ENCODE measurements around the gene FSD1. TPM values are rescaled to one million over a fixed set of nuclear protein-coding genes. Genes with fewer than 3 reads are reported as not detected.

Gene FSD1
- total RNA-seq, 6 experiments from 2014 or later: 0.19 to 2.2 (median 0.52) TPM; not detected in 2

DNA sequence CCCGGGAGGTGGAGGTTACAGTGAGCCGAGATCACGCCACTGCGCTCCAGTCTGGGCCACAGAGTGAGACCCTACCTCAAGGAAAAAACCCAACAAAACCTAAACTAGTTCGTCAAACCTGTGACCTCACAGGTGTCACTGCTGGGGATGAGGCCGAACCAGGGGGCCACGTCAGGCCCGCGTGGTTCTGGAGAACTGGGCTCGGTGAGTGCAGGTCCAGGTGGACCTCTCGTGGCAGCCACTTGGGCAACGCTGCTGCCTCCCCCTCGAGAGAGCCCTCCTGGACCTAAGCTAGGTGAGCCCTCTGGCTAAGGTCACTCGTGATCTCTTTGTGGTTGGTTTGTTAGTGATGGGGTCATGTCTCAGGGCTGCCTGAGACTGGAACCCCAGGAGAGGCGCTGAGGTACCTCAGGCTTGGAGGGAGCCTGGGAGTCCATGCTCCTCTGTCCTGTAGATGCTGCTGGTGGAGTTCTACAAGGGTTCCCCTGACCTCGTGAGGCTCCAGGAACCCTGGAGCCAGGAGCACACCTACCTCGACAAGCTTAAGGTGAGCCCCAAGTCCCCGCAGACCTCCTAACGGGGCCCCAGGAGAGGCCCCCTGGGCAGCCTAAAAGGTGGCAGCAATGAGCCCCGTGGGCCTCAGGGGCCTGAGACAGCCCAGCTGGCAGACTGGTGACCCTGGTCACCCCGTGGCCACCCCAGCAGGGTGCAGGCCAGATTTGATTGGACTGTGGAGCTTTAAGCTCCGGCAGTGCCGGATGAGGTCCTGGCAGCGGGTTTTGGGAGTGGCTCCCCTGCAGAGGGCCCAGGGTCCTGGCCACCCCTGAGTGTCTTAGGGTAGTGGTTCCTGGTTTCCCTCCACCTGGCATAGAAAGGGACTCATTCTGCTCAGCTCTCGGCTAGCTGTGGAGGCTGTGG lies 54.6 kb downstream of the FSD1 start:
- Histone ChIP-seq H3K36me3 (peaks cover 0 to 42% (median 13%) of the 10 kb centered on the region in 4 donors), H3K9me3 (no peaks in the 10 kb centered on the region), H3K4me3 (no peak overlapping the region), H3K27ac (no peak overlapping the region), H3K4me1 (no peaks in the 10 kb centered on the region), H3K27me3 (no peaks in the 10 kb centered on the region)
- no peak for TF ChIP-seq POLR2A (IDR thresholded peaks at IDR 0.05)
- TF ChIP-seq, protein P1, sequence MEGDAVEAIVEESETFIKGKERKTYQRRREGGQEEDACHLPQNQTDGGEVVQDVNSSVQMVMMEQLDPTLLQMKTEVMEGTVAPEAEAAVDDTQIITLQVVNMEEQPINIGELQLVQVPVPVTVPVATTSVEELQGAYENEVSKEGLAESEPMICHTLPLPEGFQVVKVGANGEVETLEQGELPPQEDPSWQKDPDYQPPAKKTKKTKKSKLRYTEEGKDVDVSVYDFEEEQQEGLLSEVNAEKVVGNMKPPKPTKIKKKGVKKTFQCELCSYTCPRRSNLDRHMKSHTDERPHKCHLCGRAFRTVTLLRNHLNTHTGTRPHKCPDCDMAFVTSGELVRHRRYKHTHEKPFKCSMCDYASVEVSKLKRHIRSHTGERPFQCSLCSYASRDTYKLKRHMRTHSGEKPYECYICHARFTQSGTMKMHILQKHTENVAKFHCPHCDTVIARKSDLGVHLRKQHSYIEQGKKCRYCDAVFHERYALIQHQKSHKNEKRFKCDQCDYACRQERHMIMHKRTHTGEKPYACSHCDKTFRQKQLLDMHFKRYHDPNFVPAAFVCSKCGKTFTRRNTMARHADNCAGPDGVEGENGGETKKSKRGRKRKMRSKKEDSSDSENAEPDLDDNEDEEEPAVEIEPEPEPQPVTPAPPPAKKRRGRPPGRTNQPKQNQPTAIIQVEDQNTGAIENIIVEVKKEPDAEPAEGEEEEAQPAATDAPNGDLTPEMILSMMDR (IDR thresholded peaks at IDR 0.05): no peak
- 0% methylated on average over 1 of the region's 25 CpGs for WGBS (ENCODE audit: insufficient coverage, low coverage, low lambda C conversion rate, missing lambda C conversion rate)
- intact Hi-C loops (cut with DNase I): no loop called here
- DNase-seq: no peak
- ATAC-seq: peak in 1 of 4 donors; percentile 2

DNA sequence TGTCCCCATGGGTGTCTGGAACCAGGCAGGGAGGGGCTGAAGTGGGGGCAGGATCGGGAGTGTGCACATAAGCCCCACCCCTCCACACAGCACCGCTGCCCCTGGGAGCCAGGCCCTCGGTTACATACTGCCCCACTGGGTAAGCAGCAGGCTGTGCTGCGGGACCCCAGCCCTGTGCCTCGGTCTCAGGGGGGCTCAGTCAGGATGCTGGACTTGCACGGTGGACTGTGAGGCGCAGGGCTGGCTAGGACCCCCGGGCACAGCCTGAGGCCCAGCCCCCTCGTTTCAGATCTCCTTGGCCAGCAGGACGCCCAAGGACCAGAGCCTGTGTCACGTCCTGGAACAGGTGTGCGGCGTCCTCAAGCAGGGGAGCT lies 55.2 kb downstream of the FSD1 start:
- peak in 3 of 4 donors; percentile 3 to 24 (median 6) for ATAC-seq
- TF ChIP-seq, protein P1 (IDR thresholded peaks at IDR 0.05): no peak
- TF ChIP-seq POLR2A (IDR thresholded peaks at IDR 0.05): no peak
- peak in 1 of 3 donors; percentile 52 for DNase-seq
- Histone ChIP-seq H3K27me3 (no peaks in the 10 kb centered on the region), H3K9me3 (no peaks in the 10 kb centered on the region), H3K4me1 (no peaks in the 10 kb centered on the region), H3K4me3 (no peak overlapping the region), H3K36me3 (peaks cover 0 to 48% (median 17%) of the 10 kb centered on the region in 4 donors), H3K27ac (no peak overlapping the region)
- WGBS (ENCODE audit: insufficient coverage, low coverage, low lambda C conversion rate, missing lambda C conversion rate): 100% methylated on average over 4 of the region's 13 CpGs
- intact Hi-C loops (cut with DNase I): no loop called here

DNA sequence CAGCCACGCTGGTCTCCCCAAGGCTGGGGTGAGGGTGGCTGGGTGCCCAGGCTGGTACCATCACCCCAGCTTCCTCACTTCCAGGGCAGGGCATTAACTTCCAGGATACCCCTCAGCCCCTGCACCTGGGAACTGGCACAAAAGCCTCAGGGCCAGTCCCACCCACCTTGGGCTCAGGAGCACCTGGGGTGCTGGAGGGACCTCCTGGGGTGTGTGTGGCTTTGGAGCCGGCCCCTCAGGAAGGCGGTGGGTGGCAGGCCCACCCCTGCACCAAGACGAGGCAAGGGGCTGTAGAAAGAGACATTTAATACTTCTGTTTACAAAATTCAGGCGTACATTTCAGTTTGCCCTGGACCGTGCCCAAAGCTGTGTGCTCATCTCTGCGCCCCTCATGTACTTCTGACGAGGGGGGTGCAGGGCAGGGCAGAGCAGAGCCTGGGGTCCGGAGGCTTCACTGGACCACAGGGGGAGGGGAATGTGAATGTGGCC lies 55.7 kb downstream of the FSD1 start:
- intact Hi-C loops (cut with DNase I): loop anchor here in 1 of 2 donors (5.0 kb wide), 1 partner anchor 93 kb away; no protein-coding TSS in a partner anchor
- 49% methylated on average over 5 of the region's 9 CpGs for WGBS (ENCODE audit: insufficient coverage, low coverage, low lambda C conversion rate, missing lambda C conversion rate)
- ATAC-seq: no peak
- Histone ChIP-seq H3K36me3 (peaks cover 0 to 50% (median 17%) of the 10 kb centered on the region in 4 donors), H3K4me1 (no peaks in the 10 kb centered on the region), H3K27me3 (no peaks in the 10 kb centered on the region), H3K9me3 (no peaks in the 10 kb centered on the region), H3K27ac (no peak overlapping the region), H3K4me3 (no peak overlapping the region)
- no peak for DNase-seq
- no peak for TF ChIP-seq POLR2A (IDR thresholded peaks at IDR 0.05)
- TF ChIP-seq, protein P1 (IDR thresholded peaks at IDR 0.05): no peak

DNA sequence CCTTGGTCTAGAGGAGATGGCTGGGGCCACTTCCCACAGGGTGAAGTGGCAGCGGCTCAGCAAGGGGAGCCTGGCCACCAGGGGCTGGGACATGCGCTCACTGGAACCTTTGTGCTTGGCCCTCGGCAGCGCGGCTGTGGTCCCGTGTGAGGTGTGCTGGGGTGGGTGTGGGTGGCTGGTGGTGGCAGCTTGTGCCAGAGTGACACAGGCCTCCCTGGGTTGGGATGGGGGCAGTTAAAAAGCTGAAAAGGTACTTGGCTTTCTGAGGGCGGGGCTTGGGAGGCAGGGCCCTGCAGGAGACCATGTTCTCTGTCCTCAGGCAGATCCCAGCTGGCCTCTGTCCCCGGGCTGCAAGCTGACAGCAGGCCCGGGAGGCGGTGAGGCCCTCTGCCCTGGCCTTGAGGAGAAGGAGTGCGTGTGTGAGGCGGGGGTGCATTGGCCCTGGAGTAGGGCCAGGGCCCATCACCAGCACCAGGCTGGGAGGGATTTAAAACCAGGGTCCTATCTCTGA lies 56.3 kb downstream of the FSD1 start:
- Histone ChIP-seq H3K36me3 (peaks cover 0 to 56% (median 17%) of the 10 kb centered on the region in 4 donors), H3K4me3 (no peak overlapping the region), H3K4me1 (no peaks in the 10 kb centered on the region), H3K27ac (no peak overlapping the region), H3K9me3 (no peaks in the 10 kb centered on the region), H3K27me3 (no peaks in the 10 kb centered on the region)
- ATAC-seq (peak in 1 of 4 donors; percentile 3), DNase-seq (peak in 1 of 3 donors; percentile 50)
- intact Hi-C loops (cut with DNase I): loop anchor here in 1 of 2 donors (5.0 kb wide), 1 partner anchor 93 kb away; no protein-coding TSS in a partner anchor
- TF ChIP-seq, protein P1 (IDR thresholded peaks at IDR 0.05): no peak
- no peak for TF ChIP-seq POLR2A (IDR thresholded peaks at IDR 0.05)
- WGBS (ENCODE audit: insufficient coverage, low coverage, low lambda C conversion rate, missing lambda C conversion rate): 31% methylated on average over 8 of the region's 12 CpGs

All from right lobe of liver (tissue), 6 donors.